HG02642 (cell line): Measurements from ENCODE around the gene SFTPA1.
"Not testable (repeated sequence)": the region's sequence is repeated elsewhere in the genome, so short reads cannot be mapped to it uniquely, and the experiment has no call there.

Experiments used
- ATAC-seq: cut with Tn5 transposase; IDR thresholded peaks from one replicate; pipeline ENCODE4 v1.9.1; 2021; ENCODE audit warnings: mild to moderate bottlenecking; ENCODE audit not compliant: unreplicated experiment, poor library complexity

SFTPA1 gene

DNA sequence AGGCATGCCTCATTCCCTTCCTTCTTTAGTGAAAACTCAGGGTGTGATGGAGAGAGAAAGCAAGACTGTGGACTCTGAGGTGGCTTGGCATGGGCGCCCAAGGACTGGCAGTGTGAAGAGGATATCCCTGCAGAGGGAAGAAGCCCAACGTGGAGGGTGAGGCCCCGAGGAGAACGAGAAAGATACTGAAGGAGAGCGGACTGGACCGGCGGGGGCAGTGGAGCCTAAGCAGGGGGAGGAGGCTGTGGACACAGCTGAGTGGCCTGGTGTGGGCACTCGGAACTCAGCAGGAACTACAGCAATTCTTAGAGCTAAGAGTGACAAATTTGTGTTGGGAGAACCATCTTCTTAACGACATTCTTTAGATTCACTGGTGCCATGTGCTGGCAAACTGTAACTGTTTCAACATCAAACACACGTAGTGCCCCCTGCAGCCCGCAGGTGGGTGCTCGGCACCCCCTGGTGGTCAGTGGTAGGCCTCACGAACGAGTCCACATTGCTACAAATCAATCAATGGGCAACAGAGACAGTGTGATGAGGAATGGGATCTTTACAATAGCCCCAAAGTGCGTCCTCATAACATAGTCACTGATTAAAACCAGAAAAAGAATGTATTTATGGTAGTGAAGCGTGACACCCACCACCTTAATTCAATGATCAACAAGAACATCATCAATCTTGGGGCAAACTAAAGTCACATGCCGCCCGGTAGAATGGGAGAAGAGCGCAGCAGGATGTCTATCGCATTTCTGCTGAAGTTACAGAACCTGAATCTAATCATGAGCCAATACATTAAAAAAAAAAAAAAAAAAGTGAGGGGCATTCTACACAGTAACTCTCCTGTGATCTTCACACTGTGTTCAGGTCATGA lies 2.0 kb upstream of the SFTPA1 start:
- no peak for ATAC-seq

DNA sequence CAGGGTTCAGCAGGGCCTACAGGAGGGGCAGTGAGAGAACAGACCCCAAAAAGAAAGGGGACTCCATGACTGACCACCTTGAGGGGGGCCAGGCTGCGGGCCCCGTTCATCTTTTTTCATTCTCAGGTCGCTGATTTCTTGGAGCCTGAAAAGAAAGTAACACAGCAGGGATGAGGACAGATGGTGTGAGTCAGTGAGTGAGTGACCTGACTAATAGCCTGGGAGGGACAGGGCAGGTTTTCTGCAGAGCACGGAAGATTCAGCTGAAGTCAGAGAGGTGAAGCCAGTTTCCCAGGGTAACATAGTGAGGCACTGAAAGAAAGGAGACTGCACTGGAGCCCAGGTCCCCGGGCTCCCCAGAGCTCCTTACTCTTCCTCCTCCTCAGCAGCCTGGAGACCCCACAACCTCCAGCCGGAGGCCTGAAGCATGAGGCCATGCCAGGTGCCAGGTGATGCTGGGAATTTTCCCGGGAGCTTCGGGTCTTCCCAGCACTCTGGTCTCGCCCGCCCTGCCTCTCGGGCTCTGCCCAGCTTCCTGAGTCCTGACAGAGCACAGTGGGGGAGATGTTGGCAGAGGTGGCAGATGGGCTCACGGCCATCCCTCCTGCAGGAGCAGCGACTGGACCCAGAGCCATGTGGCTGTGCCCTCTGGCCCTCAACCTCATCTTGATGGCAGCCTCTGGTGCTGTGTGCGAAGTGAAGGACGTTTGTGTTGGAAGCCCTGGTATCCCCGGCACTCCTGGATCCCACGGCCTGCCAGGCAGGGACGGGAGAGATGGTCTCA lies 646 bp downstream of the SFTPA1 start:
- not testable (repeated sequence) for ATAC-seq

DNA sequence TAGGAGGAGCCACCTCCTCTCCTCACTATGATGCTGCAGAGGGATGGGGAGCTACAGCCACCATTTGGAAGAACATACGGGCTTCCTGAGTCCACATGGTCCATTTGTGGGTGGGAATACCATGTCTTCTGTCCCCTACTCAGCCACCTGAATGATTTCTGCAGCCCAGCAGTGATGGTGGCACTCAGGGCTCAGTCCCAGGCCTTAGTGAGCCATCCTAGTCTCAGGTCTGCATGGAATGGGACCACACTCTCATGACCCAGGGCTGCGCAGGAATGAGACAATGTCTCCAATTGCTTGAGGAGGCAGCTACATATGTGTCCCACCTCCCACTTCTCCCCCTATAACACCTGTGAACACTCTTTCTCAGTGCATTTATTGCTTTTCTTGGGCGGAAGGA lies 4.8 kb downstream of the SFTPA1 start:
- ATAC-seq, result no peak

DNA sequence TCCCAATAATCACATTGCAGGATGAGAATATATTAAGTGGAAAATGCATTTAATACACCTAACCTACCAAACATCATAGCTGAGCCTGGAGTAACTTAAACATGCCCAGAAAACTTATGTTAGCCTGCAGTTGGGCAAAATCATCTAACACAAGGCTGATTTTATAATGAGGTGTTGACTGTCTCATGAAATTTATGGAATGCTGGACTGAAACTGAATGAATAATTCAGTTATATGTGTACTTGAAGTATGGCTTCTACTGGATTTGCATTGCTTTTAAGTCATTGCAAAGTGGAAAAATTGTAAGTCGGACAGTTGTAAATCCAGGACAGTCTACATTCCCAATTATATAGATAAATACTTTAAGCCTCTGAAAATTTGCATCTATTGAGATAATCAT lies 5.4 kb downstream of the SFTPA1 start:
- no peak for ATAC-seq

DNA sequence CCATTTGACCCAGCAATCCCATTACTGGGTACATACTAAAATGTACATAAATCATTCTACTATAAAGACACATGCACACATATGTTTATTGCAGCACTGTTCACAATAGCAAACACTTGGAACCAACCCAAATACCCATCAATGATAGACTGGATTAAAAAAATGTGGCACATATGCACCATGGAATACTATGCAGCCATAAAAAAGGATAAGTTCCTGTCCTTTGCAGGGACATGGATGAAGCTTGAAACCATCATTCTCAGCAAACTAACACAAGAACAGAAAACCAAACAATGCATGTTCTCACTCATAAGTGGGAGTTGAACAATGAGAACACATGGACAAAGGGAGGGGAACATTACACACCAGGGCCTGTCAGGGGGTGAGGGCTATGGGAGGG lies 12.9 kb downstream of the SFTPA1 start:
- not testable (repeated sequence) for ATAC-seq

DNA sequence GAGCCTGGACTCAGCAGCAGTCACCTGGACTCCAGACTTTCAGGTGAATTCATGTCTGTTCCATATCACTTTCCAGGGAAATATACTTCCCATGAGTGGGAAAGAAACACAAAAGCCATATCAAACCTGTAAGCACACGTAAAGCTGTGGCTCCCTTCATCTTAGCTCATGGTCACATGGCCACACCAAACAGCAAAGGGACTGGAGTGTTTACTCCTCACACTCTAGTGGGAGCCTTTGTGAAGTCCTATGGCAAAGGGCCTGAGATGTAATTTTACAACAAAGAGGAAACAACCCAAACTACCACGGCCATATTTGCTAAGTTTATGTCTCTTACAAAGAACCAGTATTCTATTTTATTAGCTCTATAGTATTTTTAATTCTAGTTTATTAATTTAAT lies 16.3 kb downstream of the SFTPA1 start:
- ATAC-seq, result no peak

DNA sequence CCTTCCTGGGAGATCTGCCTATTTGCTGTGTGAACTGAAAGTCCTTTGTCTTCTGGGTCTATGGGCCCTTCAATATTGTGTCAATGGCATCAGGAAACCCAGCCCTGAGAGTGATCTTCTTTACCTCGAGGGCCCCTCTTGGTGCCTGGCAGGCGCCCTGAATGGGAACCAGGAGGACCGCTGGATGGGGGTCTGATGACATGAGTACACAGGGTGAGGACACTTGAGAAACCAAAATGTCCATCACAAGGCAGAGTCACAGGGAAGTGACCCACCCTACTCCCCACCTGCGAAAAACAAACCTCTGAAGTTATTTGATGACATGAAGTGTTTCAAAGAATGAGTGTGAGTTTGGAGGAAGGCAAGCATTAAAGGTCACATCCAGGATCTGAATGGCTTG lies 17.3 kb downstream of the SFTPA1 start:
- no peak for ATAC-seq

DNA sequence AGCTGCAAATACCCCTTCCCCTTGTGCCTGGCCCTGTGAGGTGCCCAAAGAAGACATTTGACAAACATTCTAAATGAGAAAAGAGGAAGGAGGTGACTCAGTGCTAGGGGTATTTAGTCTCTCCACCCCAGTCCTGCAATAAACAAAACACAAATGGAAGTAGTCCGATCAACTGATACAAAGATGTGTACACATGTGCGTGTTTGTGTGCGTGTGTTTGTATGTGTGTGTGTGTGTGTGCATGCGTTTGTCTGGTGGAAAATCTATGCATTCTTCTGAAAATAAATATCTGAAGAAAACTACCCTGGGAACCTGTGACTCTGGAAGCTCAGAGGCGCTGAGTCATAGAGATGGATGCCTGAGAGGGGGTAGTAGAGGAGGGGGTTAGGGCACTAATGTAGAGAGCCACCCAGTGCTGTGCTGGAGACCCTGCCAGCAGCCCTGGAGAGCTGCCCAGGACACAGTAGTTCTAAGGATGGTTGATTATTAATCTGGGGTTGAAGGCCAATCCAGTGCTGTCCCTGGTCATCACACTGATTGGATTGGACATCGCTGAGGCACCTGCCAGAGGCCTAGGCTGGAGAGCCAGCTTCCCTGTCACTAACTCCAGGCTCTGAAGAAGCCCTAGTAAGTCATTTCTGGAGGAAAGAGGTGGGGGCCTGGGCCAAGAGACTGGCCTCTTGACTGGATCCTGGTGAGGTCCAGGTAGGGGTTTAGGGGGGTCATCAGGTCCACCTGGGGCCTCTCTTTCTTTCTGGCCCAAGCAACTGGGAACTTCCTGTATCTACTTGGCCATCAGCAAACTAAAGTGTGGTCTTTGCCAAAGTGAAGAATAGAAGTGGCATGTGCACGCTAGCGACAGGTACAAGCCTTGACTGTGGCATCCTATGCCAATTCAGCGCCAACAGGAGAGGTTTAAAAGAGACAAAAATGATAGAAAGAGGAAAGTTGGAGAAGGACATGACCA lies 18.5 kb downstream of the SFTPA1 start:
- no peak for ATAC-seq

DNA sequence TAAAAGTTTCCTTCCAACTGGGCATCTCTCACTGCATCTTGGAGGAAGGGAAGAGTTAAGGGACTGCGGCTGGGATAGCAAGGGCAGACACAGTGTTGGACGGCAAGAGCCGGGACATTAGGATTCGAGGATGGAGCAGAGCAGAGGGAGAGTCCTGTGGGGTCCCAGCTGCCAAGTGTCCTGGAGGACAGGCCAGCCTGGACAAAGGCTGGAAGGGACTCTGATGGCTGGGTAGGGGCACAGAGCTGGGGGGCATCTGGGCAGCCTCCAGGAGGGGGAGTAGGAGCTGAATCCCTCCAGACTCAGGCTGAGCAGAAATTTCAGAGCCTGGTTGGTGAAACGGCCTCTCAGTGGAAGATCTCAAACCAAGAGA lies 19.2 kb downstream of the SFTPA1 start:
- ATAC-seq, result no peak

DNA sequence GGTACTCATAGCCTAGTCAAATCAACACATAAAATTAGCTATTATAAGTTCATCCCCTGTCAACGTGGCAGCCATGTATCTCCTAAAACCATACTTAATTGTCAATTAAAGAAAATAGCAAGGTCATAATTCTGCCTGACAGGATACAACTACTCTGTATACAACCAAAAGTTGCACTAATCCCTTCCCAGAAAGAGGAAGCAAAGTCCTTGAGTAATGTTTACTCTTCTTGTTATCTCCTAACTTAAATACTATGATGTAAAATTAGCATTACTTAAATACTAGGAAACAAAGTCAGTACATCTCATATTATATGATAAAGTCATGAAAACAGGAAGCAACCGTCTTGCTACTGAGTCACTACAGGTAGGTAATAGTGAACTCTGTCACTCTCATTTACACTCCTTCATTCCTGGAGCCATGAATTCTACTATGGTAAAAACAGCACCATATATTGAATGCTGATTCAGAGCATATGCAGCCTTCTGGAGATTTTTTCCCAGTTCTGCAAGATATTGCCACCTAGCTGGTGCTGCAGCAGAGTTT lies 26.0 kb downstream of the SFTPA1 start:
- not testable (repeated sequence) for ATAC-seq

DNA sequence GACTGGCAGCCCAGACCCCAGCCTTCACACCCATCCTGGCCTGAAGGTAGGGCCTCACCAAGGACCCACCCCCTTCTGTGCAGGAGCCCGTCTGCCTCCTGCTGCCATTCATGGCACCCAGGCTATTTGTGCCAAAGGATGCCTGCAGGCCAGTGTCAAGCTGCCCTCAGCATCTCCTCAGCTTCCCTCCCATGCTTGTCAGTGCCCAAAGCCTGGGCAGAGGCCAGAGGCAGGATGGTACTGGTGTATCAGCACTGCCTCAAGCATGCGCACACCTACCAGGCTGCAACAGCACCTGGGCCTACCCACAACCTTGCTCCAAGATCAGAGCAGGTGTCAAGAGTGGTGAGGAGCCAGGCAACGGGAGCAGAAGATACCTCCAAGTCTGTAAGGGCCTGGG lies 27.6 kb downstream of the SFTPA1 start:
- ATAC-seq, result no peak

DNA sequence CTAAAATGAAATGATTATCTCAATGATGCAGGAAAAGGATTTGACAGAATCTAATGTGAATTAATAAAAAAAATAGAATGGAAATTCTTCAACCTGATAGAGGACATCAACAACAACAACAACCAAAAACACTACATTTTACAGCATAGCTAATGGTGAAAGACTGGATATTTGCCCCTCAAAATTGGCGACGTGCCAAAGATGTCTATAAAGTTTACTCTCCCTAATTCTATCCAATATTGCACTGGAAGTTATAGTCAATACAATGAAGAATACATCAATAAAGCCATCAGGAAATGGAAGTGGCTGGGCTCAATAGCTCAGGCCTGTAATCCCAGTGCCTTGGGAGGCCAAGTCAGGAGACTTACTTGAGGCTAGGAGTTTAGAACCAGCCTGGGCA lies 42.0 kb downstream of the SFTPA1 start:
- ATAC-seq, result not testable (repeated sequence)

DNA sequence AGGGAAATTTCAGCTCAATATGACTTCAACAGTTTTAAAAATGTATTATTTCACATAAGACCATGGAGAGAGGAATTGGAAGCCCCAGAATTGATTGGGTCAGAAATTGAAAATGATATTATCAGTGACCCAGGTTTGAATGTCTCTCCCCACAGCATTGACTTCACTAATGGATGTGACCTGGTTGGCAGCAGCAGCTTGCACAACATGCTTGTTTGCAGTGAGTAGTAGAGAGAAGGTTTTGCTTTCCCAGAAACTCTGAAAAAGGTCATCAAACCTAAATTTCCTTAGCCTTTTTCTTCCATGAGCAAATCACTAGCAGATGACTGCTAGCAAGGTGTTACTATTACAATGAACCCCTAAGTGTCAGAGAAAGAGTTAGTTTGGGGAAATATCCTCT lies 52.5 kb downstream of the SFTPA1 start:
- not testable (repeated sequence) for ATAC-seq

DNA sequence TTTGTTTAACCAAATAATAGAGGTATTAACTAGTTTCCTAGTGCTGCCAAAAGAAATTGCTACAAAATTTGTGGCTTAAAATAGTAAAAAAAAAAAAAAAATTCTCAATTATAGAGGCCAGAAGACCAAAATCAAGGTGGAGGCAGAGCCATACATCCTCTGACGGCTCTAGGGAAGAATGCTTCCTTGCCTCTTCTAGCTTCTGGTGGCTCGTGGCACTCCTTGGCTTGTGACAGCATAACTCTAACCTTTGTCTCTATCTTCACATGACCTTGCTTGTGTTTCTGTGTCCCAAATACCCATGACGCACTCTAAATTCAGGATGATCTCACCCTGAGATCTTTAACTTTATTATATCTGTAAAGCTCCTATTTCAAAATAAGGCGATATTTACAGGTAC lies 53.9 kb downstream of the SFTPA1 start:
- ATAC-seq, result not testable (repeated sequence)
